Limb (tissue), 2 donors: ENCODE measurements around the gene SNED1.
A peak's percentile ranks its signal among the peaks of the same experiment; 100 is the strongest.
"Not testable (repeated sequence)": the region's sequence is repeated elsewhere in the genome, so short reads cannot be mapped to it uniquely, and the experiment has no call there.

Source experiments
- DNase-seq, 2 donors: peaks; one replicate each; pipeline ENCODE4 v3.0.0-alpha.2; 2016; ENCODE audit errors: extremely low spot score in 2 of 2

The SNED1 gene

DNA sequence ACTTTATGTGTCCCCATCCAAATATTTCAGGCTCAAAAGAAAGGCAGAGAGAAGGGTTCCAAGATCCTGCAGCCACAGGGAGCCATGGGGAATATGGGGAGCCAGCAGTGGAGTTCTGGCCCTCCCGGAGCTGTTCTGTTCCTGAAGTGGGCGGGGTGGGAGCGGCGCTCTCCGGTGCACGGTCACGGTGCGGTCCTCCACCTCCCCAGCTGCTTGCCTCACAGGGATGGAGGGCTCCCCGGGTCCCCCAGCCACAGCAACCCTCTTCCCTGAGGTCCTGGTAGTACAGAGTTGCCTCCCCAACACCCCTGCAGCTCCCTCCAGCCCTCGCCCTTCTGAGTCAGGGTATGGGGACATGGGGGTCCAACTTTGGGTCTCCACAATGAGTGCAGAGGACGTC is 26.2 kb upstream of the SNED1 start:
- no peak for DNase-seq

DNA sequence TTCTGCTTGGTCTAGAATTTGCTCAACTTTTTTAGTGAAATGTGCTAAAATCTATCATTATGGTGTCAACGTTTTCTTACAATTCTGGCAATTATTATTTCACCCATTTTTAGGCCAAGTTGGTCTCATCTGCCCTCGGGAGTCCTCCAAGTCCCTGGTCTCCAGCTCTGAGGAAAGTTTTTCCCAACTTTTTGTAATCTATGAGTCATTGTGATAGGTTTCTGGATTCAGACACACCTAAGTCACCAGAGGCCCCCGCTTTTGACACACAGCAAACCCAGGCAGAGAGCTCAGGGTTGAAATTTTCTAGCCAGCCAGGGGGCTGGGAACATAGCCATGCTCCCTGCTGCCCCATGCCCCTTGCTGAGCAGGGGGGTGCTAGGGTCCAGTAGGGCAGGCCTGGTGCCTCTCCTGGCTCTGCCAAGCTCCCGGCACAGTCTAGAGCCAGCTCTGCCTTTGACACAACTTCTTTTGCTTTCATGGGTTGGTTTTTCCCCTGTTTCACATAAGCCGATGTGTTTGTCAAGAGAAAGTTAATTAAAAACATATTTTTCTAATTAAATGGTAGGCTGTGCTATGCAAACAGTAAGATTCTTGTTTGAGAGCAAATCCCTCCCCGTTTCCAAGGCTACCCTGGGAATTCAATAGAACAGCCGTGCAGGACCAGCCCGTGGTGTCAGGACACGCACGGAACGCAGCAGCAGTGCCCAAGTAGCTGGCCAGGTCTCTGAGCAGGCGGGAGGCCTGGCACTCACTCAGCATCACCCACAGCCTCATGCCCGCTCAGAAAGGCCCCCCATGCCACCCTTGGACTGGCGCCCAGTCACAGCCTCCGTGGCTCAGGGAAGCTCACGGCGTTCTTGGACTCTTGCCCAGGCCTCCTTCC is 25.5 kb upstream of the SNED1 start:
- DNase-seq, result peak; percentile 43 to 58

DNA sequence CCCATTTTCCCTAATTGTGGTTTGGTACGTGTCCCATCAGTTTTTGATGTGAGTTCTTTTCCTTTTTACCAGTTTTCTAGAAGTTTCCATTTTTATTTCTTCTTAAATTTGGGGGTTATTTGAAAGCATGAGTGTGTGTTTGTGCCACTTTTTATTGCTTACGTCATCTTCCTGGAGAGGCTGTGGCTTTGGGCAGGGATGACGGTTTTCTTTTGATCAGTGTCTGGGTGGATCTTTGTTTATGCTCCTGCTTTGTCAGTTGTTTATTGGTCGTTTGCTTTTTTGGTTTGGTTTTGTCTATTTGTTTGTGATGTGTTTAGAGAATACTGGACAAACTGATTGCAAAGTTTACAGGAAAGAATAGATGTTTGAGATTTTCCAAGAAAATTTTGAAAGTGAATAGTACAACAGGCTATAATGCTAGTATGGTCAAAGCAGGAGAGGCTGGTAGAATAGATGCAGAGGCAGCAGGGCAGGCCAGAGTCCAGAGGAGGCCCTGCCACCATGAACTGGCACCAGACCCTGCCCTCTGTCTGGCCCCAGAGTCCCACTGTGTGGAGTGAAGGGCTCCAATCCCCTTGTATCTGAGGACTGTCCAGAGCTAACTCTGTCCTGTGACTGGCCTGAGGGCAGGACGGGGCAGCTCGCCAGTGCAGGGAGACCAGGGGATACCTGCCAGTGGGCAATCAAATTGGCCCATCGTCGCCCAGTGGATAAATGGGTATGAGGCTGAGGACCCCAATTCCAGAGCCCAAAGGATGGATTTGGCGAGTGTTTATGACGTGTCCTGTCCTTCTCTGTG is 23.4 kb upstream of the SNED1 start:
- no peak for DNase-seq

DNA sequence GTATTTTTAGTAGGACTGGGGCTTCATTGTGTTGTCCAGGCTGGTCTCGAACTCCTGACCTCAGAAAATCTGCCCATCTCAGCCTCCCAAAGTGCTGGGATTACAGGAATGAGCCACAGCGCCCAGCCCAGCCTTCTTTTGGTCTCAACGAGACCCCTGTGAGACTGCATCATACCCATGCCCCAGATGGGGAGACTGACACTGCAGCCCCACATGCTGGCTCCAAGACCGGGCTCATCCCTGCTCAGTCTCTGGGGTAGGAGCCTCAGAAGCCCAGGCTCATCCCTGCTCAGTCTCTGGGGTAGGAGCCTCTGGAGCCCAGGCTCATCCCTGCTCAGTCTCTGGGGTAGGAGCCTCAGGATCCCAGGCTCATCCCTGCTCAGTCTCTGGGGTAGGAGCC is 22.5 kb upstream of the SNED1 start:
- not testable (repeated sequence) for DNase-seq

DNA sequence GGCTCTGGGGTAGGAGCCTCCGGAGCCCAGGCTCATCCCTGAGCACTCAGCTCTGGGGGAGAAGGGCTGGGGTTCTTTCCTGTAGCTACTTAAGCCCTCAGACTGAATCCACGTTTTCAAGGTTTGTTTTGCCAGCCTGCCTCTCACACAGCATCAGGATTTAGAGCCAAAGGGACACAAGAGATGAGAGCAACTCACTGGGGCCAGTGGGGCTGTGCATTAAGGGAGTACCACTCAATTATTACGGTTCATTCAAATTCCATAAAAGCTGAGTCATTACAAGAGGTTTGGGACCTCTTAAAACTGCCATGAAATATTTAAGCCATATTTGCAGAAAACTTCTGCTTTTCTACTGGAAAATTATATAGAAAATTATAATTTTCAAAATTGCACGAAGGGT is 17.1 kb upstream of the SNED1 start:
- DNase-seq, result no peak

DNA sequence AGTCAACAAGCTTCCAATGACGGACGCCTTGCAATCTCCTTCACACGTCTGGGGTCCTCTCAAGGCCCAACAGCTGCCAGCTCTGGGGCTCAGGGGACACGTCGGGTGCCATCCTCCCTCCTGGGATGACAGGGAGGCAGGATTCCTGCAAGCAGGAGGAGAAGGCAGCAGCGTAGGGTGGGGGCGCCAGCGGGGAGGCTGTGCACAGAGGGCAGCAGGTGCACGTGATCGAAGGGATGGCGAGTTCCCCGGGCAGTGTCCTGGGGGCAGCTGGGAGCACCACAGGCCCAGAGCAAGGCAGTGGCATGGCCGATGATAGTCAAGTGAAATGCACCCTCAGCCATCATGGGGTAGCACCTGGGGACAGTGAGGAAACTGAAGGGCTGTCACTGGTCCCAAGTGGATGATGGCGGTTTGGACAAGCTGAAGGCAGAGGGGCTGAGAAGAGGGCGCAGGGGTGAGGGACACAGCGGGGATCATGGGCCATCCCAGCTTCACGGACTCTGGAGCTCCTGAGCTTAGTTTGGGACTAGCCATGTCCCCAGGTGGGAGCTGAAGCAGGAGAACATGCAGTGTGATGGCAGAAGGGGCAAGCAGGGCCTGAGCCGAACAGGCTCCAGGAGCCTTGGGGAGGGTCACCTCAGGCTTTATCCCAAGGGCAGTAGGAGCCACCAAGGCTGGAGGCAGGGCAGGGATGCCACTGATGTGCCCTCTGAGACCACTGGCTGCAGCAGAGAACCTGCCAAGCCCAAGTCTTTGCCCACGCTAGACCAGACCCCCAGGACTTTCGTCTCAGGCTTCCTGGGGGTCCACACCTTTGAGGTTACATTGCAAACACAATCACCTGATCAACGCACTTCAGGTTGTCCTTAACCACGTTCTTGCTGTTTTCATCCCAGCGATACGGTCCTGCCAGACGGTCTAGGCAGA is 16.3 kb upstream of the SNED1 start:
- no peak for DNase-seq

DNA sequence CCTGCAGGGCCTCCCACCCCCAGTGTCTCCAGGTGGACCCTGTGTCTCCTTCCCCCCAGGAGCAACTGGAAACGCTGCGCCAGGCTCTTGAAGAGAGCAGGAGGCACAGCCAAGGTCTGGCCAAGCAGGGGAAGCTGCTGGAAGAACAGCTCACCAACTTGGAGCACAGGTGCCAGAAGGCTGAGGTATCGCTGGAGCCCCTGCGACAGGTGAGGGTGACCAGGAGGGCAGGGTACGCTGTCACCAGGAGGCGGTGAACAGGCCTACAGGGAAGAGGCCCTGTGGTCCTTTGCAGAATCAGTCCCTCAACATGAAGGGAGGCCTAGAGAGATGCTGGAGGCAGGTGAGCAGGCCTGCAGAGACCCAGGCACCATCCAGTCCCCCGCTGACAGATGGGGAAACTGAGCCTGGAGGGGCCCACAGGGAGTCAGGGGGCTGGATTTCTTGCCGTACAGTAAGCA is 15.6 kb upstream of the SNED1 start:
- DNase-seq, result no peak

DNA sequence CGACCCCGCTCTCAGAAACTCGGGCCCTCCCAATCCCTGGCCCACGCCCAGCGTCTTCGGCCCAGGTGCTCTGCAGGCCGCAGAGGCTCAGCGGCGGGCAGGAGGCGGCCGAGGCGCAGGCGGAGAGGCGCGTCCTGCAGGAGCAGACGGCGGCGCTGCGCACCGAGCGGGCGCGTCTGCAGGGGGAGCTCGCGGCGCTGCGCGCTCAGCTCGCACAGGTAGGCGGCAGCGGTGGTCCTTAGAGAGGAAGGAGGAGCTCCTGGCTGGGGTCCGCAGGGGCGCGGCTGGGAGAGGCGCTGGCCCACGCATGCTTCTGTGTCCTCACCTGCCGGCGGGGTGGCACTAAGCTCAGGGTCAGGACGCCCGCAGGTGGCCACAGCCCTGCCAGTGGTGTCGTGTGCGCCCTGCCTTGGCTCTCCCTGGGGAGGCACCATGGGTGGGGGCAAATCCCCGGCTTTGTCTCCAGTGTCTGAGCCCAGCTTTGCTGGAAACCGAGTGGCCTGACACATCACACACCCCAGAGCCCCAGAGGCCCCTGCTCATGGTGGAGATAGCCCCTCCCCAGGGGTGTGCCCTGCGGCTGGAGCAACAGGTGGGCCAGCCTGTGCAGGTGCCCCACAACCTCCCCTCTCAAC is 14.9 kb upstream of the SNED1 start:
- peak in 1 of 2 donors; percentile 61 for DNase-seq

DNA sequence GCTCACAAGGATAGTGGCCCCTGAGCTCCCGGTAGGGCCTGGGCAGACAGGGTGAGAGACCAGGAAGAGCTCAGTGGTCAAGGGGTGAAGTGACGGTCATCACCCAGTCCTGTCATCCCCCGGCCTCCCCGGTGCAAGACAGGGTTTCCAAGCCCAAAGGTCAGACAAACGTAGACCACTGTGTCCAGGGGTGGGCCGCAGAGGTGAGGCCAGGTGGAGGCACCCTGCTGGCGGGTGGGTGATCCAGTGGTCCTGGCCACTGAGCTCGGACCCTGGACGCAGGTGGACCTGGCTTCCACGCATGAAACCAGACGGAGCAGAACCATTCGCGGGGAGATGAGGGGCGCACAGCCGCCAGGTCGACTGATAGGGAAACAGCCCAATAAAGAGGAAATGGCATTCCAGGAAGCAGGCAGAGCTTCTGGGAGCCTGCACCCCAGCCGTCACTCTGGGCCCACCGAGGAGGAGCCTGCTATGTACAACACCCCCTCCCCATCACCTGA is 14.4 kb upstream of the SNED1 start:
- no peak for DNase-seq

DNA sequence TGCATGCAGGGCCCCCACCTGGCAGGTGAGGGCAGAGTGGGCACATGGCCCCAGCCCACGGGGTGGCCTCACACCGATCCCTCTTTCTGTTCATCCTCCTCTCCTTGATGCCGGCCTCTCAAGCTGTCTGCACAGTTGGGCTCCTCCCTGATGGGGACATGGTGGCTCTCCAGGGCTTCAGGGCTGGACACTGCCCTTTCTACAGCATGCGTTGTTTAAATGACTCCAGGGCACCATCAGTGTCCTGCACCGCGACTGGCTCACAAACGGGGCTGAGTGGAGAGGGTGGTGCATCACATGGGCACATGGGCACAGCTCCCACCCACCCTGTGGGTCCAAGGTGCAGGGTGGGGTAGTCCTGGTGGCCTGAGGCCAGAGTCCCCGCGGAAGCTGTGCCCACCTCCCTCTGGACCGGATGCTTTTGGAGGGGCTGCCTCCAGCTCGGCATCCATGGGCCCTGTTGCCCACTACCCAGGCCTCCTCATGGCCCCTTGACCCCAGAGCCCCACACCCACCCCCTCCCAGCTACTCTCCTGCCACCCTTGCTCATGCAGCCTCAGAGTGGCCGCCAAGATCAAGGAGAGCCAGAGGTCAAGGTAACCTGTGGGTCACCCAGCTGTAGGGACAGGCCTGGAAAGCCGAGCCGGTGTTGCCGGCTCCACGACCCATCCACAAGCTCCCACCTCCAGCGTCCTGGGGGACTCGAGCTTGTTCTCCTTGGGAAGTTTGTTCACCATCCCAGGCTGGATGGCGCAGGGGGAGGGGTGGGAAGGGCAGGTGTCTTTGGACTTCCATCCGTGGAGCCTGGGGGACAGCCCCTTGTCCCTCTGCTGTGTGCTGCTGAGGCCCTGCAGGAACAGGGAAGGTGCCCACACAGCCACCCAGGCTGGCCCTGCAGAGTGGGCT is 12.3 kb upstream of the SNED1 start:
- DNase-seq, result no peak

DNA sequence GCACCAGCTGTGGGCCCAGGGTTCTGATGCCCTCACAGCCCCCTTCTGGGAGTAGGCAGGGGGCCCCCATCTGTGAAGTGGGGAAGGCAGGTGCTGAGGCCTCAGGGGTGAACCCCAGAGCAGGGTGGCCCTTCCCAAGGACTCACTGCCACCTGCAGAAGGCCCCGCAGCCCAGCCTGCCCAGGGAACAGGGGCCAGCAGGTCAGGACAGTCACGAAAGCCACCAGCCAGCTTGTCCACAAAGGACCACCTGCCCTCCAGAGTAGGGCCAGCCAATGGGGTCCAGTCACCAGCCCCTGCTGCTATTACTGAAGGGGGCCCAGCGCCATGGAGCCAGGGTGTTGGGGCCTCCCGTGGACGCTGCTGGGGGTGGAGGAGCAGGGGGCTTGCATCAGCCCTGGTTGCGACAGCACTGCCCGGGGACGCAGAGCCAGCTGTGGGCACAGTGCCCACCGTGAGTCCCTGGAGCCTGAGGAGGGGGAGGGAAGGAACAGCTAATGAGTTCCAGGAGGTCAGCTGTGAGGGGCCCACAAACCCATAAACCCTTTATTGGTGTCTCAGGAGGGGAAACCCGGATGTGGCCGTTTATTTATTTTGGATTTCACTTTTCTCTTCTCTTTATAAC is 11.5 kb upstream of the SNED1 start:
- DNase-seq, result peak; percentile 54 to 74

DNA sequence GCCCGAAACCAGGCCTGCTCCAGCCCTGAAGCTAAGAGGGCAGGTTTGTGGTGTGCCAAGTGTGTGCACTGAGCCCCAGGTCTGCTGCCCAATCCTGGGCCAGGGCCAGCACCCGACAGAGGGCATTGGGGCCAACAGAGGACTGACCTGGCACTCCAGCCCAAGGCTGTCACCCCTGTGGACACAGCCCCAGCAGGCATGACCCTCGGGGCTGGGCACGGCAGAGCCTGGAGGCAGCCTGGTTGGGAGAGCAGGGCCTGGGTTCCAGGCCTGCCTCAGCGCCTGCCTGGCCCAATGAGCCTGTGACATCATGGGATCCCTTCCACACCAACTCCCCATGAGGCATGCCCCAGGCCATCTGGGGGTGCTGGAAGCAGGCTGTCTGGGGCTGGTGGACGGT is 10.8 kb upstream of the SNED1 start:
- DNase-seq, result no peak

DNA sequence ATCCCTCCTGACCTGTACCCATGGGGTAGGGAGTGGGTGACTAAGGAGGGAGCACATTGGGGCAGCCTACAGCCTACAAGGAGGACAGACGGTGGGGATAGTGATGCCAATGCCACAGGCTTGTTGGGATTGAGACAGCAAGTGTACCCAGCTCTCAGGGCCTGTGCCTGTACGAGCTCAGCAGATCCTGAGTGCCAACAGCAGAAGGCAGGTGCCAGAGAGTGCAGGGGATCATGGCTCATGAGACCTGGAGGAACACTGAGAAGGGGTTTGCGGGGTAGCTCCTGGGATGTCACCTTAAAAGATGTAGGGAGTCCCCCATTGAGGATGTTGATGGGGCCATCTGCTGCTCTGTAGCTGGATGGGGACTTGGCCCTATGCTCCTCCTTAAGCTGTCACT is 10.3 kb upstream of the SNED1 start:
- DNase-seq, result no peak

DNA sequence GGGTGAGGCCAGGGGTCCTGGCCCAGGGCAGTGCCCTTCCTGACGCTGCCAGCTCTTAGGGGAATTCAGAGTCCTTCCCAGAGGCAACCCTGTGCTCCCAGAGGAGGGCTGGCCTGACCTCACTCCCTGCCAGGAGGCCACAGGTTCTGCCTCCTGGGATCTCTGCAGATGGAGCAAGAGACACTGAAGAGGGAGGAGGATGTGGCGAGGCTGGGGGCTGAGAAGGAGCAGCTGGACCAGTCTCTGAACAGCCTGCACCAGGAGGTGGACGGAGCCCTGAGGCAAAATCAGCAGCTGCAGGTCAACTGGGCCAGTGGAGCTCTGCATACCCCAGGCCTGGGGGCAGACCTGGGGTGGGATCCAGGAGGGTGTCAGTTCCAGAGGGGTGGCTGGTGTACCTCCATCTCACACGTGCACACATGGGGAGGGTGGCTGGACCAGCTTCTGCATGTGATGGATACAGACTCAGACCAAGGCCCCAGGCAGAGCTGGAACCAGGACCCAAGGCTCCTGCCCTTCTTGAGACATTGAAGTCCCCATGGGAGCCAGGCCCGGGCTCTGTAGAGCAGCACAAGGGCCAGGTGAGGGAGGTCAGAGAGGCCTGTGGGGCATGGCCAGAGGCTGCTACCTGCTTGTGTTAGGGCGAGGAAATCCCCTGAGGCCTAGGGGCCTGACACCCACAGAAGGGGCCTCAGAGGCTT is 9.7 kb upstream of the SNED1 start:
- DNase-seq, result no peak

DNA sequence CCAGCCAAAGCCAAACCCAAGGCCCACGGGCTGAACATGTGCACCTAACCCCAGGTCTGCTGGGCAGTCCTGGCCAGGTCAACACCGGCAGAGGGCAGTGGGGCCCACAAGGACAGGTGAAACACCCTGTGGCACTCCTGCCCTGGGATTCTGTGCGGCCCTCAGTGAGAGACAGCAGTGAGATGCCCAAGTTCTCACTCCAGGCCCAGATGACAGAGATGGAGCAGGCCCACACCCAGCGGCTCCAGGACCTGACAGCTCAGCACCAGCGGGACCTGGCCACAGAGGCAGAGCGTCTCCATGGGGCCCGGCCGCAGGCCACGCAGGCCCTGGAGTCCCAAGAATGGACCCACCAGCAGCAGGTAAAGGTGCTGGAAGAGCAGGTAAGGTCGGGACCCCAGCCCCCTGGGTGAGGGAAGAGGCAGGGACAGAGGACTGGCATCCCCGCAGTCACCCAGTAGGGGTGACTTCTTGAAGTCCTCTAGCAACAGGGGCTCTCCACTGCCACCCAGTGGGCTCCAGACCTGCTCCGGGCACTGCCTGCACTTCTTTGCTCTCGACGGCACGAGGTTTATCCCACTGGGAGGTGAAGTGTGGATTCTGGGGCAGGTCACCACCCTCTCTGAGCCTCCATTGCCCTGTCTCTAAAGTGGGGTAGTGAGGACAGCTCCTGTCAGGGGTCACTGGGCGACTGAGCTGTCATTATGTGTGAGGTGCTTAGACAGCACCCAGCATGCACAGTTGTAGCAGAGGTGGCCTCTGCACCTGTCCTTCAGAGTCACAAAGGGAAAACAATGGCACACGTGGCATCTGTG is 8.8 kb upstream of the SNED1 start:
- DNase-seq, result peak in 1 of 2 donors; percentile 29

DNA sequence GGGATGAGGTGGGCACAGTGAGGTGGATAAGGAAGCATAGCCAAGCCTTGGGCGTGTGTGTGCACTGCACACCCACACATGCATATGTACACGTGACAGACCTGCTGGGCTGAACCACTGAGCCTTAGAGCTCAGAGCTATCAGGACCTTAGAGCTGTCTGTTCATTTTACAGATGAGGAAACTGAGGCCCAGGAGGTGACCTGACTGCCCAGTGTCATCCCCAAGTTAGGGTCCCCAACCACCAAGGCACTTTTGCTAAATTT is 8.2 kb upstream of the SNED1 start:
- no peak for DNase-seq

DNA sequence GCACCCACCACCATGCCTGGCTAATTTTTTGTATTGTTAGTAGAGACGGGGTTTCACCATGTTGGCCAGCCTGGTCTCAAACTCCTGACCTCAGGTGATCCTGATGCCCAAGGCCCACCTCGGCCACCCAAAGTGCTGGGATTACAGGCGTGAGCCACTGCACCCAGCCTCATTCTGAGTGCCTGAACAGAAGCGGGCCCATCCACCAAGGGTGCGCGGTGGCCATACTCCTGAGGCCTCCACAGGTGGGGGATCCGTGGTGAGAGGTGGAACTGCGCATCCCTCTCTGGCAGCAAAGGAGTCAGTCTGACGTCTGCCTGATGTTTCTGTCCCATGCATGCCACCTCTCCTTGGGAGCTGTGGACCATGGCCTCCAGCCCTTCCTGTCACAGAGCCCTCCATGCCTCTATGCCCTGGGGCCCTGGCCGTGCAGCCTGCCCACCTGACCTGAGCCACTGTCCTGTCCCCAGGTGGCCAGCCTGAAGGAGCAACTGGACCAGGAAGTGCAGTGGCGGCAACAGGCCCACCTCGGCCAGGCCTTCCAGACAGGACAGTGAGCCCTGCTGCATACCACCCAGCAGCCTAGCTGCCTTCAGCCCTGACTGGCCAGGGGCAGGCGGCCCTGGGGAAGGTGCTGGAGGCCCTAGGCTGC is 7.6 kb upstream of the SNED1 start:
- DNase-seq, result no peak
